DMS 273 (cell line): ENCODE results near the gene UBE2I.
"Not testable (repeated sequence)": the region's sequence is repeated elsewhere in the genome, so short reads cannot be mapped to it uniquely, and the experiment has no call there.

Experiments
- DNase-seq: peaks from one replicate; lab custom pipeline; 2025; ENCODE audit not compliant: unreplicated experiment; lab: John Stamatoyannopoulos, UW

Gene UBE2I

GRCh38 chr16:1292208-1292607, 17.2 kb upstream of the UBE2I start:
- DNase-seq: not testable (repeated sequence)

- not testable (repeated sequence) for DNase-seq
Measured at GRCh38 chr16:1292808-1293207, 16.6 kb upstream of the UBE2I start.

- no peak for DNase-seq
Measured at GRCh38 chr16:1293921-1294656, 15.3 kb upstream of the UBE2I start.

- DNase-seq: no peak
Measured at GRCh38 chr16:1295465-1295864, 14.0 kb upstream of the UBE2I start.

- DNase-seq: not testable (repeated sequence)
Measured at GRCh38 chr16:1296688-1297017, 12.8 kb upstream of the UBE2I start.

GRCh38 chr16:1297018-1297696, 12.3 kb upstream of the UBE2I start:
- DNase-seq: no peak

- no peak for DNase-seq
Measured at GRCh38 chr16:1298406-1298805, 11.0 kb upstream of the UBE2I start.

GRCh38 chr16:1299012-1299867, 10.2 kb upstream of the UBE2I start:
- no peak for DNase-seq

- DNase-seq: no peak
Measured at GRCh38 chr16:1299868-1300203, 9.6 kb upstream of the UBE2I start.

- DNase-seq: peak; percentile 75
Measured at GRCh38 chr16:1300664-1301476, 8.6 kb upstream of the UBE2I start.

- DNase-seq: no peak
Measured at GRCh38 chr16:1301562-1301961, 7.9 kb upstream of the UBE2I start.

- DNase-seq: no peak
Measured at GRCh38 chr16:1305823-1306222, 3.6 kb upstream of the UBE2I start.

GRCh38 chr16:1306334-1306733, 3.1 kb upstream of the UBE2I start:
- DNase-seq: no peak

- no peak for DNase-seq
Measured at GRCh38 chr16:1308036-1308976, 1.1 kb upstream of the UBE2I start.

GRCh38 chr16:1309888-1310831, 724 bp downstream of the UBE2I start:
- peak; percentile 52 for DNase-seq

GRCh38 chr16:1310832-1311200, 1.4 kb downstream of the UBE2I start:
- DNase-seq: peak; percentile 60

- peak; percentile 60 for DNase-seq
Measured at GRCh38 chr16:1311212-1311737, 1.8 kb downstream of the UBE2I start.

GRCh38 chr16:1311738-1312466, 2.5 kb downstream of the UBE2I start:
- DNase-seq: no peak
